Stimulated activated CD8-positive, alpha-beta memory T cell treated with anti-CD3 and anti-CD28 coated beads, Interleukin-2, amount 100 ng/mL, for 1 hour (primary cell): ENCODE measurements around the gene OTOG.

Experiments
- DNase-seq, 2 donors: peaks; one replicate each; pipeline ENCODE4 v3.0.0-alpha.2; 2020; ENCODE audit warnings: low read depth in 2 of 2

Gene OTOG

DNA sequence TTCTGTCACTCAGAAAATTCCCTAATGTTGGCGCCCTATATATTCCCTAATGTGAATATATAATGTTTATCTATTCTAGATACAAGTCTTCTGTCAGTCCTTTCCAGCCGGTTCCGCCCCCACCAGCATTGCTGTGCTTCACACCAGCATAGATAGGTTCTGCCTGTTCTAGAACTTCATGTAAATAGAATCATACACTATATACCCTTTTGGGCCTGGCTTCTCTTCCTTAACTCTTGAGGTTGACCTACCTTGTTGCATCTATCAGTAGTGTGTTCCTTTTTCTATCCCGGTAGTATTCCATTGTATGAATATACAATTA lies 34.6 kb downstream of the OTOG start:
- DNase-seq, result no peak

DNA sequence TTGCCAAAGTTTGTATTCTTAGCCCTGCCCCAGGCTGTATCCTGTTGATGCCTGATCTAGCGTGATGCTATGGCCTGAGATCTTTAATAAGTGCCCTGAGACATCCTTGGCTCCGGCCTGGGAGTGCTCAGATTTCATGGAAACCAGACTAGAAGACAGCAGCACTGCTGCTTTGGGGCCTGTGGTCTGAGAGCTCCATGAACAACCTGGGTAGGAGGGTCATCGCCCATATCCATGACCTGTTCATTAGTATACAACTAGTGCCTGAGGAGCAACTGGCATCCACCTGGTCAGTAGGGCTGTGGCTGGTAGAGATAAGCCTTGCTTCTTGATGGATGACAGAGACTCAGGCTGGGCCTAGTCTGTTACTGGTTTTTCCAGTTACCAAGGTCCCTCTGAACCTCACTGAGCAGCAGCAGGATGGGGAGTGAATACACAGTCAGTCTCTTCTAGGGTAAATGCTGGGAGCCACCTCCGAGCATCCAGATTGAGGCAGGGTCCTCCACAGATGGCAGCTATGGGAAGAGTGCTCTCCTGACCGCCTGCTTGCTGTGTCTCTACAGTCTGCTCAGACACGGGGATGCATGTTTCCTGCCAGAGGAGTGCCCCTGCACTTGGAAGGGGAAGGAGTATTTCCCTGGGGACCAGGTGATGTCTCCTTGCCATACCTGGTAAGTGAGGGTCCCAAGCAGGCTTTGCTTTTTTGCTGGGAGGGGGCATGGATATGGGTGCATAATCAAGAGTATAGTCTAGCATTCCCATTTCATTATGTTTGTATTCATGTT lies 39.0 kb downstream of the OTOG start:
- DNase-seq, result no peak

DNA sequence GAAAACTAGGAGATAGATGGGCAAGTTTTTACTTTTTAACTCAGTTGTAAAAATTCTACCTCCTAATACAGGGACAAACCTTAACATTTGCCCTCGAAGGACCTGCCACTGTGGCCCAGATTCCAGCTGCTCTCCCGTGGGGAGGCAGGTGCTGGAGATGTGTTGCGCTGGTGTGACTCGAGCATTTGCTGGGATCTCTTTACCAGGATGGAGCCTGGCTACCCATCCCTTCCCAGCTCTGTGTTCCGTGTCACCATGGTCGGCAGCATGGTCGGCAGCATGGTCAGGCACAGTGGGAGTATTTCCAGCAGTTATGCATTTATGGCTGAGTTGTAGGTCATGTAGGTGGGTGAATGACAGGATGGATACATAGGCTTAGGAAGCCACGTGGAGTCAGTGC lies 41.1 kb downstream of the OTOG start:
- no peak for DNase-seq

DNA sequence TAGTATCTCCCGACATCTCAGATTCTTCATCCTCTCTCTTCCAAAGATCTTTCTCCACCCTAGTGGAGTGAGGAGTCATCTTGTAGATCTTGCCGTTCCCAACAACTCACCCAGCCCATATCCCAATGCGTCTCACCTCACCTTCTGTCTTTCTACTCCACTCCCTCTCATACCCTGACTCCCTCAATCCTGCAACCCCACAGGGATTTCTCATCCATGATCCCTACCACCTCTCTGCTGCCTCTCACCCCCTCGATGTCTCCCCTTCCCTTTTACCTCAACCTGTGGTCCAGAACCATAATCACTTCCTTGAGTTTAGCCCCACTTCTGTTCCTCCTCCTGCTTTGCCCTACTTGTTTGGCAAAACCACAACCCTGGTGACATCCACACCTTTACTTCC lies 41.7 kb downstream of the OTOG start:
- no peak for DNase-seq

DNA sequence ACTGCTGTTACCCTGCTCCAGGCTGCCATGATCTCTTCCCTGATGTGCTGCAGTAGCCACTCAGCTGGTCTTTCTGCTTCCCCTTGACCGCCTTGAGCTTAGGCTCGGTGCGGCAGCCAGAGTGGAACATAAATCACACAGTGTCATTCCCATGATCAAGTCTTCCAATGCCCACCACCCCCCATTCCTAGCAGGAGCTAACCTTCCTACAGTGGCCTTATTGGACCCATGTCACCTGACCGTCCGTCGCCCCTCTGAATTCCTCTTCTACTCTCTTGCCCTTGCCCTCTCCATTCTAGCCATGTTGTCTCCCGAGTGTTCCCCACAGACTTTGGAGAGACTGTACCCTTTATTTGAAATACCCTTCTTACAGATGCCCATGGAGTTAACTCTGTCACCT lies 43.4 kb downstream of the OTOG start:
- no peak for DNase-seq

DNA sequence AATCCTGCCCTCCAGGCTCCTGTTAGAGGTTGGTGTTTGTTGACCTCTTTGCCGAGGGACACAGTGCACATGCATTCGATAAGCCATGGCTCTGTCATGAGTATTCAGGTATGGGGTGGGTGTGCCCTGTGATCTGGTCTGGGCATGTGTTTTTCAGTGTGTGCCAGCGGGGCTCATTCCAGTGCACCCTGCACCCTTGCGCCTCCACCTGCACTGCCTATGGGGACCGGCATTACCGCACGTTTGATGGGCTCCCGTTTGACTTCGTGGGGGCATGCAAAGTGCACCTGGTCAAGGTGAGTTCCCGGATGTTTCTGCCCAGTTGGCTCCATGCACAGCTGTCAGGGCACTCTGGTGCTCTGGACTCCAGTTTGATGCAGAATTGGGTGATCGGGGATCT lies 44.2 kb downstream of the OTOG start:
- DNase-seq, result no peak

DNA sequence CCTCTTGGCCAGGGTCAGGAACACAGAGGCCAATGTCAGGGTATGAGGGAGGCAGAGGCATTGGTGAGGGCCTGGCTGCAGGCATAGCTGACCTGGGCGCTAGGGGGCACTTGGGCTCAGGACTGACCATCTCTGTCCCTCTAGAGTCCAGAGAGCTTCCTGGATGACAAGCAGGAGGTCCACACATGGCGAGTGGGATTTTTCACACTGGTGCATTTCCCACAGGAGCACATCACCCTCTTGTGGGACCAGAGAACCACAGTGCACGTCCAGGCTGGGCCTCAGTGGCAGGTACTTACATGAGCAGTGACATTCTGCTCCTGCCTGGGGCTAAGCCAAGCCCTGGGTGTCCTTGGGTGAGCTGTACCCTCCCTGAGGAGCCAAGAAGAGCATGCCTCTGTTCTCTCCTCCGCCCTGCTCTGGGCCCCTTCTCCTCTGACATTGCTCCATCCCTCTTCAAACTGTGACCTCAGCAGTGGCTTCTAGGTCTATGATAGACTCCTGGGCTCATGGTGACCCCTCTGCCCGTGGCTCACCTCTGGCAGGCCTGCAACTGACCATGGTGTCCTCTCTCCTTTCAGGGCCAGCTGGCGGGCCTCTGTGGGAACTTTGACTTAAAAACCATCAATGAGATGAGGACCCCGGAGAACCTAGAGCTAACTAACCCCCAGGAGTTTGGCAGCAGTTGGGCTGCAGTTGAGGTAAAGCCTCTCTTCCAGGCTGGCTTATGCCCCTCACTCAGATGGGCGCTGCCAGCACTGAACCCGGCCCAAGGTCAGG lies 46.6 kb downstream of the OTOG start:
- DNase-seq, result no peak

DNA sequence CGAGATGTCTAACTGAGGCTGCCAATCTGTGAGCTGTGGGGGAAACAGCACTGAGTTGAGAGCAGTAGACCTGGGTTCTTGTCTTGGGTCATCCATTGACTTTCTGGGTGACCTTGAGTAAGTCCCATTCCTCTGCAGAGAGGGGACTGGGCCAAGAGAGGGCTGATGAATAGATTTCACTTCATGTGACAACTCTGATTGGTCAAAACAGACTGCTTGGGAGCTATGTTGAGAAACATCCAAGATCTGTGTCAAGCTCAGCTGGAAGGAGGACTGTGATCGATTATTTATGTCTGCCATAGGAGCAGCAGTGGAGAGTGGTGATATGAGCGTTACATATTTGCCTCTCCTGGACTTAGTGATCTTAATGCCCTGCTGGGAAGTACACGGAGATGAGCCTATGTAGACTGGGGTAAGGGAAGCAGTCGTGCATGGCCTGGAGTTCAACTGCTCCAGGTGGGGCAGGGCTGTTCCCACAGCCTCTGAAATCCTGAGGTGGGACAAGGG lies 47.7 kb downstream of the OTOG start:
- DNase-seq, result no peak

DNA sequence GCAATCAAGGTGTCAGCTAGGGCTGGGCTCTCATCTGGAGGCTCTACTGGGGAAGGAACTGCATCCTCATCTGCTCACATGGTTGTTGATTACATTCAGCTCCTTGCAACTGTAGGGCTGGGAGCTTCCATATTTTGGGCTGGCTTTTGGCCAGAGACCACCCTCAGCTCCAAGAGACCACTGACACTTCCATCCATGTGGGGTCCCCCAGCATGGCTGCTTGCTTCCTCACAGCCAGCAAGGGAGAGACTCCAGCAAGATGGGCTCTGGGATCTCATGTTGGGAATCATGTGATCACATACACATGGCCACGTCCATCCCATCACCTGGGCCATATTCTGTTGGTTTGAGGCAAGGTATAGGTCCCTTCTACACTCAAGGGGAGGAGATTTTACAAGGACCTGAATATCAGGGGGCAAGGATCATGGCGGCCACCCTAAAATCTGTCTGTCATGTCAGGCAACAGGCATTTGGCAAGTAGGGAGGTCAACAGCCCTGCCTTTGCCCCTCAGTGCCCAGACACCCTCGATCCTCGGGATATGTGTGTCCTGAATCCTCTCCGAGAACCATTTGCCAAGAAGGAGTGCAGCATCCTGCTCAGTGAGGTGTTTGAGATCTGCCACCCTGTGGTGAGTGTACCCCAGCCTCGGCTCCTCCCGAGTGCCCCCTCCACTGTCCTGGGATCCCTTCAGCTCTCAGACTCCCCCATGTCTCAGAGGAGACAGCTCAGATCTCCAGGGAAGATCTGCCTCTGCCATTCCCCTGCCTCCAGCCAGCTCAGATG lies 48.7 kb downstream of the OTOG start:
- no peak for DNase-seq

DNA sequence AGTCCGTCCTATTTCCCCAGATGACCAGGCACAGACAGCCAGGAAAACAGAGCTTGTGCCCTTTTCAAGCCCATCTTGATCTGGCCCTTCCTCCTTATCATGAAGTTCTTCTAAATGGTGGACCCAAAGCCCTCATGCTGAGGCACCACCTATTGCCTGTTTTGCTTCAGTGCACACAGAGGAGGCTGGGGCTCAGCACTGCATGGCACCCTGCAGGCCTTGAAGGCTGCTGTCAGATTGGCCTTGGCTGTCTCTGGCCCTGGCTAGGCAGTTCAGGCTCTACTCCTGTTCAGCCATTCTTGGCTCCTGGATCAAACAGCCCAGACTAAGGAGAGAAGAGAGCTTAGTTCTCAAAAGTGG lies 49.2 kb downstream of the OTOG start:
- no peak for DNase-seq

DNA sequence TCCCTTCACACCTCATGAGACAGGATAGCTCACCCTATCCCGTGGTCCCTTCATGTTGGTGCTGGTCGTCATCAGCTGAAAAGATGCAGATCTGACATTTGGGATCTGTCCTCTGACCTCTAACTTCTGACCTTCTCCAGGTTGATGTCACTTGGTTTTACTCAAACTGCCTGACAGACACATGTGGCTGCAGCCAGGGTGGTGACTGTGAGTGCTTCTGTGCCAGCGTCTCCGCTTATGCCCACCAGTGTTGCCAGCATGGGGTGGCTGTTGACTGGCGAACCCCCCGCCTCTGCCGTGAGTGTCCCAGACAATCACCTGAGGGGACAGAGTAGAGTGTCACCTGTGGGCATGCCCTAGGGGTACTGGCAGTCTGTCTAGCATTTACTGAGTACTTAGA lies 49.7 kb downstream of the OTOG start:
- DNase-seq, result no peak

DNA sequence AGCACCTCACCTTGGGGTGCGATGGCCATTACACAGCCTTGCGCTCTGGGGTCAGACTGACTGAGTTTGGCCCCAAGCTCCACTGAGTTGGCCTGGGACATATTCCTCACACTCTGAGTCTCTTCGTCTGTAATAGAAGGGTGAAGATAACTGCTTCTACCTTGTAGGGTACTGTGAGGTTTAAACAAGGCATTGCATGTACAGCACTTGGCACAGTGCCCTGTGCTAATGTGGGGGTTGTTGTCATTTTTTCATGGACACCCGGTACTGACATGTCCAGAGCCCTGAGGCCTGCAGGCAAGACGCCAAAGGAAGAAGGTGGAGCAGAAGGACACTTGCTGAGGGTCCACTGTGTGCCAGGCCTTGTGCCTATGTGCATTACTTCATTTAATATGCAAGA lies 50.7 kb downstream of the OTOG start:
- DNase-seq, result no peak

DNA sequence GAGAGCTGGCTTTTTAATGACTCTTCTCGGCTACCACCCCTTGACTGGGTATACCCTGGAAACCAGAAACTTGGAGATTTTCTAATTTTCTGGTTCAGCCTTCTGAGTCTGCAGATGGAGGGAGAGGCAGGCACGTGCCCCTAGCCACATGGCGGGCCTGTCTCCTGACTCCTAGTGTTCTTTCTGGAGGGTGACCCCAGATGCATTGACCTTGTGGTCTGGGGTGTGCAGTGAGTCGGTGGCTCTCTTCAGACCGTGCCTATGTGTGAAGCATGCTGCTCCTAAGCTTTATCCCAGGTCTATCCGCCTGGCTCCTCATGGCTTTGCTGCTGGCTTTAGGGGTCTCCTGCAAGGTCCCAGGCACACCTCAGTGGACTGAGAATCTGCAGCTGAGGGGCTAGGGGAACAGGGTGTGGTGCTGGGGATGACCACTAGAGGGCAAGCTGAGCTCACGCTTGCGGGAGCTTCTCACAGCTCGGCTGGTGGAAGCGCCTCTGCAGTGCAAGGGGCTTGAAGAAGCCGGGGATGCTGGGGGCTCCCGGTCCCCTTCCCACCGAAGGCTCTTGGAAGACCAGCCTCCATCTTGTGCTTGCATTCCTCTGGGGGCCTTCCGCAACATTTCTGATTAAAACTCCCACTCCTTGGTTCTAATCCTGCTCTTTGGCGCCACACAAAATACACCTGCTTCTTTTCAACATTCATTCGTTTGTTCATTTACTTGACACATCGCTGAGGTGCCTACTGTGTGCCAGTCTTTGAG lies 51.8 kb downstream of the OTOG start:
- peak; percentile 28 to 41 for DNase-seq

DNA sequence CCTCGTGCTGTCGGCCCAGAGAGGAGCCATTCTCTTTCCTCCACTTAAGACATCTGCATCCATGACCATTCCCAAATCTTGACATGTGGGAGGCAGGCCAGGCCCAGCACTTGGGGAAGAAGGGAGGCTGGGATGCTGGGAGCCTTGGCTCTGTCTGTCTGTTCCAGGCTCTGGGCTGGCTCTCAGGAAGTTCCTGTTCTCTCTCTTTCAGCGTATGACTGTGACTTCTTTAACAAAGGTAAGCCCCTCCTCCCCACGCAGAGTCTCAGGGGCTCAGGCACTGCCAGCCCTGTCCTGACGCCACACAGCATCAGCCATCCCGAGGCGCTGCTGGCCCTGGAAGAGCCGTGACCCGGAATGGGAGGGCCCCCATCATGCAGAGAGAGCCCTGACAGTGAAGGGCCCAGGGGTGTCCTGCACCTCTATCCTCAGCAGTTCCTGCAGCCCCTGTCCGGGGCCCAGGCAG lies 52.4 kb downstream of the OTOG start:
- DNase-seq, result no peak

DNA sequence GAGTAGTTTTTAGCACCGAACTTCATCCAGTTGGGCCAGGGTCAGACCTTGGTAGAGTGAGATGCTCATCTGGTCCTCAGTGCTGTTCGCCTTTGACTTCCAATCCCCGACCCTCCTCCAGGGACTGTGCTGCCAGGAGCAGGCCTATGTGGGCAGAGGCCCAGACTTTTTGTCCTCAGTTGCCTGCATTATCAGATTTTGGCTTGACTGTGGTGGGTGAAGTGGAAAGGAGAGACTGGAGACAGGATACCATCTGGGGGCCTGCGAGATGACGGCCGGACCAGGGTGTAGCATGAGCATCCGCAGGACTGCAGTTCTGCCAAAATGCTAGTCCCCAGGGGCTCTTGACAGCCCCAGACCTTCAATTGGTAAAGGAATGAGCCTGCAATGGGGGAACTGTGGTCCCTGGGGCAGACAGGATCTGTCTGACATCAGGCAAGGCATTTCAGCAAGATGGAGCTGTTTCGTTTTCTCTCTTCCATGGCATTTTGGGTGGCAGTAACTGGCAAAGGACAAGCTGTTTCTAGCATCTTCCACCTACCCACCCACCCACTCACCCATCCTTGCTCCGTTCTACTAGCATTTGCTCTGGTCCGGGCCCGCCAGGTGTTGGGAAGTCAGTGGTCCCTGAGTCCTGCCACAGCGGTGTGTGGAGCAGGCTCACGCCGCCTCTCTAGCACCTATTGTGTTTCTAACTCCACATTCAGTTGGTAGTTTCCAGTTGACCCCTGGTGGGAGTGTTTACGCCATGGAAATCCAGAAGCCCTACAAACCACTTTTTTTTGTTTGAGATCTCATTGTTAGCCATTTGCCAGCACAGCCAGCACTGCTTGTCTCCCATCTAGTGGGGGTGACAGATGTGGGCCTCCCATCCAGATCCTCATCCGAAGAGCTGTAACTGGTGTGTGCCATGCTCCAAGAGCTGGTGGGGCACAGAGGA lies 53.5 kb downstream of the OTOG start:
- no peak for DNase-seq

DNA sequence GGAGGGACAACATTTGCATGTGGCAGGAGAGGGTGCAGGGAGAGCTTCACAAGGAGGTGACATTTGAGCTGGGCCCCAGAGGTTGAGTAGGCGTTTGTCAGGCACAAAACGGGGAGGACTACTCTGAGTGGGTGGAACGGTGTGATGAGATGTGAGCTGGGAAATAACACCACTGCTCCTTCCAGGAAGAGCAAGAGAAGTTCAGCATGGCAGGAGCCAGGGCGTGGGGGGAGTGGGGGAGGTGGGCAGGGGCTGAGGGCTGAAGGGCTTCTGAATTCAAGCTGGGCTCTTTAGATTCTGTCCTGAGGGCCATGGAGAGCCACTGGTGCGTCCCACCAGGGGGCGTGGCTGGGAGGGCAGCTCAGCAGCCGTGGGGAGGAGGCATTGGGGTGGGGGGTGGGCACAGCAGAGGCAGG lies 54.2 kb downstream of the OTOG start:
- DNase-seq, result no peak

DNA sequence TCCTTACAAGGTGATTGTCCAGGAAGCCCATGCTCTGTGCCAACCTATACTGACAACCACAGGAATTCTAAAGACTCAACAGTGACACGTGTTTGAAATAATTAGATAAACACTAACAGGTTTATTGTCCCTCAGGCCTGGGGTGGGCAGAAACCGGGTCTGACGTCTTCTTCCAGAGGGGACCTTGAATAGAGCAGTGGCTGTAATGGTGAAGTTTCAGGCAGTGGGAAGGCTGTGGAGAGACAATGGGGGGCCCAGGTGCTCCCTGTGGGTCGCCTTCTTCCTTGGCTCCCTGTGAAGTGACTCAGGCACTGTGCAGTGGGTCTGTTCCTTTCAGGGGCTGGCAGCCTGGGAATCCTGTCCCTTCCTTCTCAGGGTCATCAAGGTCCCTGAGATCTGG lies 54.6 kb downstream of the OTOG start:
- no peak for DNase-seq

DNA sequence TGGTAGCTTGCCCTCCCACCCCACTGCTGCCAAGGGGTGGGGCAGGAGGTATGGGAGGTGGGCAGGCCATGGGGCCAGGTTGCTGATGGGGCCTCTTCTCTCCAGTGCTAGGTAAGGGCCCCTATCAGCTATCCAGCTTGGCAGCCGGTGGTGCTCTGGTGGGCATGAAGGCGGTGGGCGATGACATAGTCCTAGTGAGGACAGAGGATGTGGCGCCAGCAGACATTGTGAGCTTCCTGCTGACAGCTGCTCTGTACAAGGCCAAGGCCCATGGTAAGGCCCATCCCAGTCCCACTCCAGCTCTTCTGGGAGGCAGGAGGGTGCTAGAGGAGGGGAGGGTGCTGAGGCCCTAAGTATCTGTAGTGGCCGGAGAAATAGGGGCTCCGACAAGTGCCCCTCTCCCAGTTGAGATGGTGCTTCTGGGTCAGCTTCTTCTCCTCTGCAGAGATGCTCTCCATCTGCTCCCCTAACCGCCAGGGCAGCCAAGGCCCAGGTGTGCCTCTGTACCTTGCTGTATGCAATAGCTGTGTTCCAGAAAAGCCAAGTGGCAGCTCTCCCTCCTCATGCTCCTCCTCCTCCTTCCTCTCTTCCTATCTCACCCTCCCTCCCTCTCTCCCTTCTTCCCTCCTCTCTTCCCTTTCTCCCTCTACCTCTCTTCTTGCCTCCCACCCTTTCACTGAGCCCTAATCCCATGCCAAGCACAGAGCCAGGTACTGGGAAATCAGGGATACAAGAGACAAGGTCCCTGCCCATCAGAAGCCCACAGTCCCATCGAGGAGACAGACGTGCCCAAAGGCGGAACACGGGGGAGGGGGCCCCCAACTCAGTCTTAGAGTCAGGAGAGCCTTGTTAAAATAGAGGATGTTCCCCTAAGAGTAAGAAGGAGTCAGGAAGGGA lies 55.3 kb downstream of the OTOG start:
- DNase-seq, result no peak

DNA sequence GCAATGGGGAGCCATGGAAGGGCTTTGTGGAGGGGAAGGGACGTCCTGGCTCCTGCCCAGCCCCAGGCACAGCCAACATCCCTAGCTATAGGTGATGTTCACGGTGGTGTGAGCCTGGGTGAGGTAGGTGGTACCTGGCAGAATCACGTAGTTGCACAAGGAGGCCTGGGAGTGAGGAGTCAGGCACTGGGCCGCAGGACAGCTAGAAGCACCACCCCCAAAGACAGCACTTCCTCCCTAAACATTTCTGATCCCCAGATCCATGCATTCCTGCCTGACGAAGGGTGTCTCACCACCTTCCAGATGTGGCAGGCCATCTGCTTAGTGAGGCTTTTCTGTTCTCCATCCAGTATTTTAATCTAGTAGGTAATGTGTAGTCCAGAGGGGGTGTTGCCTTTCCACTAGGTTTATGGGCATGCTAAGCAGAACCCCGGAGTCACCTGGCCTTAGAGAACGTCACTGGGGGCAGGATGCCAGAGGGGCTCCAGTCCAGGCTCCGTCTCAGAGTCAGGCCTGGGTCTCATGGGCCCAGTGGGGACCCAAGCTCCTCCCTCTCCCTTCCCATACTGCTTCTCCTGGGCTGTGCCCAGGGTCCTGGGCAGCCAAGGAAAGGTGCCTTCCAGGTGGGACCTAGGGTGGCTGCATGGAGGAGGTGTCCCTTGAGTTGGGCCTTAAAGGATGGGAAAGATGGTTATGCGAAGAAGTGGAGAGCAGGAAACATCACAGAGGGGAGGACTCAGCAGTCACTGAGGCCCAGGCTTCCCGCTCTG lies 56.2 kb downstream of the OTOG start:
- DNase-seq, result no peak
